HCT116 (cell line): ENCODE data around the gene THRAP3. TPM values are rescaled to one million over a fixed set of nuclear protein-coding genes. Genes with fewer than 3 reads are reported as not detected.

Experiments used
- ATAC-seq: fragments of 200-7000 bp; cut with Tn5 transposase; 2 replicates; pipeline ENCODE4 v1.9.1; 2020; ENCODE audit warnings: mild to moderate bottlenecking, moderate library complexity
- BruUV-seq: library from RNA; stranded (reverse); fragments of 400-500 nt; replicated peaks from 2 replicates; lab custom pipeline; 2021; lab: Mats Ljungman, UMichigan
- CTCF ChIA-PET: fragments of 300-600 bp; sonication (Branson Sonifier 250); formaldehyde crosslinking; loops from one replicate; lab custom pipeline; 2021; ENCODE audit warnings: antibody characterized with exemption; lab: Charles Lee
- POLR2A ChIA-PET: fragments of 300-600, 350-600 bp; sonication (Branson Sonifier 250); formaldehyde crosslinking; loops from one replicate; lab custom pipeline; 2021; ENCODE audit warnings: antibody characterized with exemption; lab: Charles Lee
- RAD21 ChIA-PET, 2 experiments: fragments of 300-600 bp; sonication (Branson Sonifier 250); formaldehyde crosslinking; loops; one replicate each; lab custom pipeline; 2023; ENCODE audit warnings: low total read pairs in 2 of 2; ENCODE audit not compliant: uncharacterized antibody in 2 of 2, unreplicated experiment in 2 of 2, low non-redundant PET in 1 of 2; lab: Charles Lee
- DNase-seq: peaks from one replicate; pipeline ENCODE4 v3.0.0-alpha.2; 2010; ENCODE audit warnings: low read depth, low spot score
- H2AFZ ChIP-seq: fragments of 200-600 bp; shearing (Covaris generic), sonication (generic); 2 replicates; pipeline ENCODE4 v1.6.1; 2017; ENCODE audit warnings: low read depth, mixed run types, mixed read lengths, antibody characterized with exemption, low read length; ENCODE audit not compliant: poor library complexity, severe bottlenecking
- H3K27ac ChIP-seq: 2 replicates; pipeline ENCODE4 v1.5.1; 2012; ENCODE audit warnings: low read depth, low read length
- H3K27me3 ChIP-seq: fragments of 200-600 bp; sonication (generic); 2 replicates; pipeline ENCODE4 v1.6.1; 2016; ENCODE audit warnings: mixed run types, low read length, mixed read lengths; ENCODE audit not compliant: insufficient read depth
- H3K36me3 ChIP-seq, 2 experiments: fragments of 200-500 bp in 1 of 2; fragments of 200-600 bp in 1 of 2; sonication (Bioruptor generic) in 1 of 2; sonication (generic) in 1 of 2; 2 replicates each; pipeline versions ENCODE4 v1.5.1 to v1.6.1; 2014 to 2016; ENCODE audit warnings: low read length in 2 of 2, inconsistent platforms in 1 of 2, mixed read lengths in 1 of 2, mixed run types in 1 of 2; ENCODE audit not compliant: insufficient read depth in 2 of 2, control insufficient read depth in 1 of 2
- H3K4me1 ChIP-seq, 2 experiments: fragments of 200-600 bp in 1 of 2; sonication (generic) in 1 of 2; 2 replicates each; pipeline versions ENCODE4 v1.5.1 to v1.6.1; 2012 to 2017; ENCODE audit warnings: low read length in 2 of 2, inconsistent platforms in 1 of 2, mild to moderate bottlenecking in 1 of 2, mixed read lengths in 1 of 2, mixed run types in 1 of 2, moderate library complexity in 1 of 2; ENCODE audit not compliant: insufficient read depth in 2 of 2, control insufficient read depth in 1 of 2
- H3K4me2 ChIP-seq: fragments of 200-600 bp; sonication (generic); 2 replicates; pipeline ENCODE4 v1.6.1; 2017; ENCODE audit warnings: mixed run types, low read length, mixed read lengths
- H3K4me3 ChIP-seq, 2 experiments: fragments of 200-600 bp in 1 of 2; sonication (generic) in 1 of 2; replicated peaks in 1 of 2; 2 replicates each; pipeline ENCODE4 v1.5.1; 2011 to 2016; ENCODE audit warnings: low read length in 2 of 2, control low read depth in 1 of 2, low read depth in 1 of 2, mild to moderate bottlenecking in 1 of 2, mixed read lengths in 1 of 2, mixed run types in 1 of 2
- H3K79me2 ChIP-seq: fragments of 200-600 bp; sonication (generic); 2 replicates; pipeline ENCODE4 v1.6.1; 2017; ENCODE audit warnings: mild to moderate bottlenecking, mixed run types, low read length, moderate library complexity, mixed read lengths; ENCODE audit not compliant: insufficient read depth
- H3K9ac ChIP-seq: fragments of 200-600 bp; sonication (generic); 2 replicates; pipeline ENCODE4 v1.6.1; 2016; ENCODE audit warnings: low read length, mixed read lengths
- H3K9me2 ChIP-seq: fragments of 200-600 bp; sonication (generic), shearing (Covaris generic); 2 replicates; pipeline ENCODE4 v1.6.1; 2017; ENCODE audit warnings: mixed run types, mild to moderate bottlenecking, moderate library complexity; ENCODE audit not compliant: insufficient read depth
- H3K9me3 ChIP-seq, 2 experiments: fragments of 200-500 bp in 1 of 2; fragments of 200-600 bp in 1 of 2; sonication (Bioruptor generic) in 1 of 2; sonication (generic) in 1 of 2; 2 replicates each; pipeline ENCODE4 v1.6.1; 2014 to 2017; ENCODE audit warnings: low read length in 2 of 2, mixed read lengths in 2 of 2, inconsistent platforms in 1 of 2, low read depth in 1 of 2, mild to moderate bottlenecking in 1 of 2, mixed run types in 1 of 2, moderate library complexity in 1 of 2; ENCODE audit not compliant: control insufficient read depth in 1 of 2, insufficient read depth in 1 of 2
- H4K20me1 ChIP-seq: fragments of 200-600 bp; sonication (generic), shearing (Covaris generic); 2 replicates; pipeline ENCODE4 v1.6.1; 2017; ENCODE audit warnings: mixed run types, mild to moderate bottlenecking, moderate library complexity; ENCODE audit not compliant: insufficient read depth
- ATF3 ChIP-seq: IDR thresholded peaks from 2 replicates; pipeline ENCODE4 v1.6.1; 2012
- CBX3 ChIP-seq: IDR thresholded peaks from 2 replicates; pipeline ENCODE4 v1.6.1; 2012; ENCODE audit warnings: low read depth
- EGR1 ChIP-seq: IDR thresholded peaks from 2 replicates; pipeline ENCODE4 v1.6.1; 2012; ENCODE audit warnings: low read depth
- JUND ChIP-seq: IDR thresholded peaks from 2 replicates; pipeline ENCODE4 v1.6.1; 2012
- POLR2A ChIP-seq: IDR thresholded peaks from 2 replicates; pipeline ENCODE4 v1.7.0; 2011; ENCODE audit warnings: borderline replicate concordance; ENCODE audit not compliant: insufficient read depth, insufficient read length; ENCODE audit errors: extremely low read depth
- POLR2AphosphoS5 ChIP-seq: IDR thresholded peaks from 2 replicates; pipeline ENCODE4 v1.6.1; 2011; ENCODE audit warnings: mild to moderate bottlenecking, low read depth, low read length, moderate library complexity
- RAD21 ChIP-seq: IDR thresholded peaks from 2 replicates; pipeline ENCODE4 v1.6.1; 2012; ENCODE audit warnings: low read depth, mild to moderate bottlenecking
- ZFX ChIP-seq: fragments of 450-650 bp; IDR thresholded peaks from 2 replicates; pipeline ENCODE4 v1.6.1; 2017
- intact Hi-C: fragments of 100-400 bp; cut with micrococcal nuclease; formaldehyde crosslinking; loops from 2 replicates; pipeline ENCODE4 v1.10.0; 2022
- total RNA-seq: library from RNA; stranded (reverse); gene quantifications from one replicate; pipeline ENCODE4 v1.2.1, GENCODE V29; 2021; ENCODE audit not compliant: unreplicated experiment
- TF ChIP-seq, protein P1 (sequence below): IDR thresholded peaks from 2 replicates; pipeline ENCODE4 v1.6.1; 2012

The THRAP3 gene
- total RNA-seq, 1 experiment from 2014 or later: 144 TPM

GRCh38 chr1:36174713-36175112, 49.5 kb upstream of the THRAP3 start (continued):
- TF ChIP-seq POLR2AphosphoS5 (no peak), EGR1 (no peak), ZFX (no peak), RAD21 (no peak)

GRCh38 chr1:36175137-36176095, 48.8 kb upstream of the THRAP3 start:
- ChIA-PET CTCF (no interaction called here), RAD21 (interaction anchor here in 1 of 2 experiments (0.6 kb wide), 1 partner anchor 12 kb away, joined by 3 read pairs; no protein-coding TSS in a partner anchor), POLR2A (no interaction called here)
- Histone ChIP-seq H3K4me3 (no peak overlapping the region), H3K27ac (no peak overlapping the region), H3K79me2 (peaks cover under 1% of the 10 kb centered on the region; the same call in 1 of the 2 replicates), H3K27me3 (no peaks in the 10 kb centered on the region), H3K9me3 (no peaks in the 10 kb centered on the region), H3K4me2 (no peak overlapping the region), H3K36me3 (peaks cover 45 to 67% of the 10 kb centered on the region in 2 experiments)
- intact Hi-C loops: no loop called here
- no peak for TF ChIP-seq JUND
- TF ChIP-seq POLR2A: no peak
- no peak for TF ChIP-seq CBX3
- TF ChIP-seq, protein P1, sequence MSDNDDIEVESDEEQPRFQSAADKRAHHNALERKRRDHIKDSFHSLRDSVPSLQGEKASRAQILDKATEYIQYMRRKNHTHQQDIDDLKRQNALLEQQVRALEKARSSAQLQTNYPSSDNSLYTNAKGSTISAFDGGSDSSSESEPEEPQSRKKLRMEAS: no peak
- no peak for TF ChIP-seq ATF3
- TF ChIP-seq, all 23 proteins: peak for 0
- Histone ChIP-seq H3K9ac (no peak overlapping the region), H4K20me1 (no peaks in the 10 kb centered on the region), H3K4me1 (peaks cover 2 to 26% of the 10 kb centered on the region in 2 experiments; a peak in 3 of 4 replicates), H3K9me2 (no peaks in the 10 kb centered on the region), H2AFZ (no peak overlapping the region)
- BruUV-seq: no TSS peak
- ATAC-seq: no peak
- no peak for DNase-seq
